Activated B cell treated with CpG ODN at 0.5 μM for 24 hours (primary cell): ENCODE results near the gene NR3C1. TPM values are rescaled to one million over a fixed set of nuclear protein-coding genes. Genes with fewer than 3 reads are reported as not detected.
A peak's percentile ranks its signal among the peaks of the same experiment; 100 is the strongest.

Source experiments
- ATAC-seq: fragments of 200-7000 bp; cut with Tn5 transposase; one replicate; pipeline ENCODE4 v1.10.0; 2021; ENCODE audit warnings: low read depth, mild to moderate bottlenecking, moderate library complexity
- CTCF ChIA-PET: fragments of 350-600 bp; sonication (Branson Sonifier 250); formaldehyde crosslinking; loops from one replicate; lab custom pipeline; 2021; ENCODE audit warnings: antibody characterized with exemption; lab: Charles Lee
- POLR2A ChIA-PET: fragments of 350-600 bp; sonication (Branson Sonifier 250); formaldehyde crosslinking; loops from one replicate; lab custom pipeline; 2021; ENCODE audit warnings: antibody characterized with exemption; lab: Charles Lee
- DNase-seq: peaks from one replicate; pipeline ENCODE4 v3.0.0; 2022
- H3K27ac Mint-ChIP-seq: one replicate; pipeline ENCODE4 v1.8.0; 2020; ENCODE audit warnings: mixed read lengths
- H3K27me3 Mint-ChIP-seq: one replicate; pipeline ENCODE4 v1.8.0; 2021; ENCODE audit warnings: mixed read lengths
- H3K36me3 Mint-ChIP-seq: one replicate; pipeline ENCODE4 v1.8.0; 2021; ENCODE audit warnings: low read depth, mixed read lengths
- H3K4me1 Mint-ChIP-seq: one replicate; pipeline ENCODE4 v1.8.0; 2021; ENCODE audit warnings: mixed read lengths
- H3K4me3 Mint-ChIP-seq: one replicate; pipeline ENCODE4 v1.8.0; 2020; ENCODE audit warnings: mild to moderate bottlenecking, mixed read lengths
- H3K9me3 Mint-ChIP-seq: one replicate; pipeline ENCODE4 v1.8.0; 2020; ENCODE audit warnings: mixed read lengths
- intact Hi-C: fragments of 100-400 bp; cut with micrococcal nuclease; formaldehyde crosslinking; loops from one replicate; pipeline ENCODE4 v1.15.1; 2024
- total RNA-seq: library from RNA; stranded (reverse); gene quantifications from 2 replicates; pipeline ENCODE4 v1.2.3, GENCODE V29; 2022
- TF ChIP-seq, protein P1 (sequence below): fragments of 200-600 bp; IDR thresholded peaks from one replicate; pipeline ENCODE4 v1.8.0; 2022; ENCODE audit warnings: antibody characterized with exemption, mild to moderate bottlenecking

NR3C1 gene
- total RNA-seq, 1 donor from 2014 or later: 110 TPM

DNA sequence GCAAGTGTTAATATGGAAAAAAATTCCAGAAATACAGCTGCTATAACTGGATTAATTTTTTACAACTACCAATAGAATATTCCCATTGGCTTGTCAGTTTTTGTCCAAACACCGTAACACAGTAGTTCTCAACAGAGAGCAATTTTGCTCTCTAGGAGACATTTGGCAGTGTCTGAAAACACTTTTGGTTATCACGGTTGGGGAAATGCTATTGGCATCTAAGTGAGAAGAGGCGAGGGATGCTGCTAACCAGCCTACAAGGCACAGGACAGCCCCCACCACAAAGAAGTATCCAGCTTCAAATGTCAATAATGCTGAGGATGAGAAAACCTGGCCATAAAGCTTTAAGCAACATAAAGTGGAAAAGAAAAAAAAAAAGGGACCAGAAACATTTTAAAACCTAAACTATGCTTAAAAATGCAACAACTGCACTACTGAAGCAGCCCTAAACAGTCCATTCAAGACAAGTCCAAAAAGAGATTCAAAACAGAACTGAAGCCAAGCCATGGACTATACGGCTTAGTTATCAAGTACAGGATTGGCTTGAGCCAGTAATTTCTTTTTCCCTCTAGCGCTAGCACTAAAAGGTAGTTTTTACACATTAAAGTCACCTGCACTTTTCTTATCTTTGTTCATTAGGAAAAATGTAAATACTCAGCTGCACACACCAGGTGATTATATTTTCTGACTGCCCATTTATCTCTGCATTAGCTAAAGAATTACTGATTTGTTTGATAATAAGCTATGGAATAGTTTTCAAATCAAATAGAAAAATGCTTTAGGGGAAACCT is 83.9 kb downstream of the NR3C1 start:
- Mint-ChIP-seq H3K4me3 (no peak overlapping the region), H3K4me1 (peaks cover 79% of the 10 kb centered on the region), H3K36me3 (peaks cover 30% of the 10 kb centered on the region), H3K9me3 (peaks cover 2% of the 10 kb centered on the region), H3K27me3 (no peaks in the 10 kb centered on the region), H3K27ac (no peak overlapping the region)
- TF ChIP-seq, protein P1, sequence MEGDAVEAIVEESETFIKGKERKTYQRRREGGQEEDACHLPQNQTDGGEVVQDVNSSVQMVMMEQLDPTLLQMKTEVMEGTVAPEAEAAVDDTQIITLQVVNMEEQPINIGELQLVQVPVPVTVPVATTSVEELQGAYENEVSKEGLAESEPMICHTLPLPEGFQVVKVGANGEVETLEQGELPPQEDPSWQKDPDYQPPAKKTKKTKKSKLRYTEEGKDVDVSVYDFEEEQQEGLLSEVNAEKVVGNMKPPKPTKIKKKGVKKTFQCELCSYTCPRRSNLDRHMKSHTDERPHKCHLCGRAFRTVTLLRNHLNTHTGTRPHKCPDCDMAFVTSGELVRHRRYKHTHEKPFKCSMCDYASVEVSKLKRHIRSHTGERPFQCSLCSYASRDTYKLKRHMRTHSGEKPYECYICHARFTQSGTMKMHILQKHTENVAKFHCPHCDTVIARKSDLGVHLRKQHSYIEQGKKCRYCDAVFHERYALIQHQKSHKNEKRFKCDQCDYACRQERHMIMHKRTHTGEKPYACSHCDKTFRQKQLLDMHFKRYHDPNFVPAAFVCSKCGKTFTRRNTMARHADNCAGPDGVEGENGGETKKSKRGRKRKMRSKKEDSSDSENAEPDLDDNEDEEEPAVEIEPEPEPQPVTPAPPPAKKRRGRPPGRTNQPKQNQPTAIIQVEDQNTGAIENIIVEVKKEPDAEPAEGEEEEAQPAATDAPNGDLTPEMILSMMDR: no peak
- ATAC-seq: no peak
- POLR2A ChIA-PET: interaction anchor here (1.4 kb wide), 1 partner anchor 85 kb away, joined by 3 read pairs; the partner anchor contains the start of gene NR3C1
- no peak for DNase-seq
- CTCF ChIA-PET: no interaction called here
- intact Hi-C loops: loop anchor here (10.0 kb wide), 1 partner anchor 505 kb away; no protein-coding TSS in a partner anchor

DNA sequence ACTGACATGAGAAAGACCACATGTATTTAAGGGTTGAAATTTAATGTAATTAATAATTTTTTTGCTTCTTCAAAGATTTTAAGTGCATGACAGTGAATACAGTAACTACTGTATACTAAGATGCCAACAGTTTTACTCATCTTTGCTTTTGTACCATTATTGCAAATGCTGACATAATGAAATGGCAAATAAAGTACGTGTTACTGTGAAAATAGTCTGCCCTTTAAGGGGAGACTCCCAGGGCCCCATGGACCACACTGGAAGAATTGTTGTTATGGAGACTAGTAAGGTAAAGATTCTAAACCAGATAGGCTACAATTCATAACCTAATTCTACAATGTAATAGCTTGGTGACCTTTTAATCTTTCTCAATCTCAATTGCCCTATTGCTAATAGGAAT is 84.7 kb downstream of the NR3C1 start:
- CTCF ChIA-PET: no interaction called here
- peaks cover 2% of the 10 kb centered on the region for H3K9me3 Mint-ChIP-seq
- POLR2A ChIA-PET: interaction anchor here (1.4 kb wide), 1 partner anchor 85 kb away, joined by 3 read pairs; the partner anchor contains the start of gene NR3C1
- H3K4me3 Mint-ChIP-seq: no peak overlapping the region
- no peaks in the 10 kb centered on the region for H3K27me3 Mint-ChIP-seq
- no peak overlapping the region for H3K27ac Mint-ChIP-seq
- no peak for ATAC-seq
- DNase-seq: no peak
- peaks cover 79% of the 10 kb centered on the region for H3K4me1 Mint-ChIP-seq
- intact Hi-C loops: loop anchor here (10.0 kb wide), 1 partner anchor 506 kb away; no protein-coding TSS in a partner anchor
- TF ChIP-seq, protein P1: no peak
- H3K36me3 Mint-ChIP-seq: peaks cover 29% of the 10 kb centered on the region

DNA sequence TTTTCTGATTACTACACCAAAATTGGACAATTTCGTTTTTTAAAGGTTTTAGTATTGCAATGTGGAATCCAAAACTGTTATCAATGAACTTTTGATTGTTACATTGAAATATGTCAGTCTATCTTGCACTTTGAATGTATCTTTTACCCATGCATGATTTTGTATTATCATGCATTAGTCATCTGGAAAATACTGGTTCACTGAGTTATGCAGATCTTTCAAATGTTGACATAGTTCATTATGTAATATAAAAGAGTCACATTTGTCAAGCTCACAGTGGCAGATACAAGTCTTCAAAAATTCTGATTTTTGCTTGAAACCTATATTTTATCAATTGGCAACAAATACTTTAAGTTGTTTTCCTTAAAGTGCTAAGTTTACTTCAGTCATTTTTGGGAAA is 85.2 kb downstream of the NR3C1 start:
- intact Hi-C loops: loop anchor here (10.0 kb wide), 1 partner anchor 507 kb away; no protein-coding TSS in a partner anchor
- TF ChIP-seq, protein P1: no peak
- peaks cover 31% of the 10 kb centered on the region for H3K36me3 Mint-ChIP-seq
- peak overlapping the region; percentile 18 for H3K27ac Mint-ChIP-seq
- H3K9me3 Mint-ChIP-seq: no peaks in the 10 kb centered on the region
- peaks cover 79% of the 10 kb centered on the region for H3K4me1 Mint-ChIP-seq
- ATAC-seq (no peak), DNase-seq (no peak)
- ChIA-PET CTCF (no interaction called here), POLR2A (no interaction called here)
- H3K27me3 Mint-ChIP-seq: no peaks in the 10 kb centered on the region
- no peak overlapping the region for H3K4me3 Mint-ChIP-seq

DNA sequence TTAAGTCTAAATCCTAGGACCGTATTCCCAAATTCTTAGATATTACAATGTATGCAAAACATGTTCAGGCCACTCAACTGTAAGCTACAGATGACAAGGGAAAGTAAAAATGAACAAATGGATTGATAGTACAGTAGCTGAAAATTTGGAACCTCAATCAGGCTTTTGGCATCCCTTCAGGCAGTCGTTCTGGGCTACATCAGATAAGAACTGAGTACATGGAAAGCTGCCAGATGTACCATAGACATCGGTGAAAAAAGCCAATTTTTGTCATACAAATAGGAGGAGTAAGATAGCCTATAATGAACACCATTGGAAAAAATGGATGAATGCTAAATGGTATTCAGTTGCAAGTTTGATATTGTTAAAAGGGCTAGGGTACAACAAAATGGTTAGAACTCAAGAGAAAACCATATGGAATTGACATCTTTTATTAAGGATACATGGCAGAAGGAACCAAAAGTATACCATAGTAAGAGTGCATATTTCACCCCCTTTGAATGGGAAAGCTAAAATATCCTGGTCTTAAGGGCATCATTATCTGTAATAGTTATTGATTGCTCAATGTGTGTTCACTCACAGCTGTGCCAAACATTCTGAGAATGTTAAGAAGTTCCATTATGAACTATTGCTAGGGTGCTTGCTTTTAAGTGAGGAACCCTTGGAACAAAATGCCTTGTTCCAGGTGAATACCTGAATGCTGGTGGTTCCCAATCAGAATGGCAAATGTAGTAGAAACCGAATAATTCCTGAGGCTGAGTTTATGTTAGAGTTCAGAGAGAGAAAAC is 86.4 kb downstream of the NR3C1 start:
- Mint-ChIP-seq H3K27me3 (no peaks in the 10 kb centered on the region), H3K9me3 (no peaks in the 10 kb centered on the region), H3K27ac (peak overlapping the region; percentile 13), H3K4me1 (peaks cover 76% of the 10 kb centered on the region), H3K36me3 (peaks cover 30% of the 10 kb centered on the region), H3K4me3 (no peak overlapping the region)
- DNase-seq (no peak), ATAC-seq (no peak)
- TF ChIP-seq, protein P1: no peak
- CTCF ChIA-PET: no interaction called here
- intact Hi-C loops: loop anchor here (2.0 to 10.0 kb wide), 2 partner anchors 86 to 508 kb away; partner anchors contain the start of gene NR3C1
- POLR2A ChIA-PET: no interaction called here

- no peaks in the 10 kb centered on the region for H3K9me3 Mint-ChIP-seq
- no peaks in the 10 kb centered on the region for H3K27me3 Mint-ChIP-seq
- DNase-seq (no peak), ATAC-seq (no peak)
- intact Hi-C loops: loop anchor here (2.0 to 10.0 kb wide), 2 partner anchors 86 to 508 kb away; partner anchors contain the start of gene NR3C1
- H3K36me3 Mint-ChIP-seq: peaks cover 33% of the 10 kb centered on the region
- ChIA-PET POLR2A (no interaction called here), CTCF (no interaction called here)
- H3K27ac Mint-ChIP-seq: no peak overlapping the region
- H3K4me1 Mint-ChIP-seq: peaks cover 78% of the 10 kb centered on the region
- TF ChIP-seq, protein P1: no peak
- no peak overlapping the region for H3K4me3 Mint-ChIP-seq
Measured at GRCh38 chr5:143316337-143316736, 87.1 kb downstream of the NR3C1 start.
